ENCODE data around the gene HPDL. TPM values are rescaled to one million over a fixed set of nuclear protein-coding genes. Genes with fewer than 3 reads are reported as not detected.

HPDL gene
- total and polyA plus RNA-seq, 2 experiments from 2014 or later, result 3.9 to 5.1 TPM

- no peaks in the 10 kb centered on the region for H3K36me3 ChIP-seq (replicated peaks; ENCODE audit: insufficient read depth, low read depth)
- 22% methylated on average over 4 of the region's 4 CpGs for WGBS (ENCODE audit: low lambda C conversion rate, missing lambda C conversion rate)
- no peaks in the 10 kb centered on the region for H4K20me1 ChIP-seq (ENCODE audit: insufficient read depth, poor library complexity, severe bottlenecking)
- H3K4me3 ChIP-seq, result no peak overlapping the region
- H3K4me1 ChIP-seq (ENCODE audit: insufficient read depth), result peaks cover 13% of the 10 kb centered on the region
- H3K9me3 ChIP-seq (ENCODE audit: low read depth), result no peaks in the 10 kb centered on the region
- H3K27me3 ChIP-seq, result no peaks in the 10 kb centered on the region
- TF ChIP-seq CTCF (IDR thresholded peaks at IDR 0.05; ENCODE audit: poor library complexity), result peak; percentile 83
- no peak for TF ChIP-seq EZH2phosphoT487 (IDR thresholded peaks at IDR 0.05; ENCODE audit: low read depth, severe bottlenecking, unreplicated experiment)
- DNase-seq (ENCODE audit: low spot score), result peak; percentile 82
- no peak overlapping the region for H3K4me2 ChIP-seq
- H3K9me2 ChIP-seq (replicated peaks; ENCODE audit: insufficient read depth), result no peaks in the 10 kb centered on the region
- H3K79me2 ChIP-seq, result no peaks in the 10 kb centered on the region
- no peak overlapping the region for H3K27ac ChIP-seq
- H2AFZ ChIP-seq, result no peak overlapping the region
Observed at GRCh38 chr1:45299981-45300668, 26.6 kb upstream of the HPDL start.

GRCh38 chr1:45300669-45300997 is 26.1 kb upstream of the HPDL start:
- no peaks in the 10 kb centered on the region for H3K27me3 ChIP-seq
- H3K4me1 ChIP-seq (ENCODE audit: insufficient read depth), result peaks cover 13% of the 10 kb centered on the region
- WGBS (ENCODE audit: low lambda C conversion rate, missing lambda C conversion rate), result 84% methylated on average over 2 of the region's 2 CpGs
- no peaks in the 10 kb centered on the region for H3K36me3 ChIP-seq (replicated peaks; ENCODE audit: insufficient read depth, low read depth)
- TF ChIP-seq EZH2phosphoT487 (IDR thresholded peaks at IDR 0.05; ENCODE audit: low read depth, severe bottlenecking, unreplicated experiment) (no peak), EZH2 (IDR thresholded peaks at IDR 0.05; ENCODE audit: borderline replicate concordance) (no peak), CTCF (IDR thresholded peaks at IDR 0.05; ENCODE audit: poor library complexity) (no peak)
- no peak overlapping the region for H2AFZ ChIP-seq
- H3K79me2 ChIP-seq, result no peaks in the 10 kb centered on the region
- DNase-seq (ENCODE audit: low spot score), result no peak
- H3K27ac ChIP-seq, result no peak overlapping the region
- no peaks in the 10 kb centered on the region for H3K9me2 ChIP-seq (replicated peaks; ENCODE audit: insufficient read depth)
- H3K4me3 ChIP-seq, result no peak overlapping the region
- H3K4me2 ChIP-seq, result no peak overlapping the region
- no peaks in the 10 kb centered on the region for H4K20me1 ChIP-seq (ENCODE audit: insufficient read depth, poor library complexity, severe bottlenecking)
- no peaks in the 10 kb centered on the region for H3K9me3 ChIP-seq (ENCODE audit: low read depth)

- peak overlapping the region; percentile 57 for H3K4me3 ChIP-seq
- 93% methylated on average over 15 of the region's 16 CpGs for WGBS (ENCODE audit: low lambda C conversion rate, missing lambda C conversion rate)
- H2AFZ ChIP-seq, result peak overlapping the region; percentile 97
- H3K27me3 ChIP-seq, result no peaks in the 10 kb centered on the region
- H3K9me2 ChIP-seq (replicated peaks; ENCODE audit: insufficient read depth), result no peaks in the 10 kb centered on the region
- no peaks in the 10 kb centered on the region for H3K79me2 ChIP-seq
- peak overlapping the region; percentile 89 for H3K4me2 ChIP-seq
- TF ChIP-seq EZH2phosphoT487 (IDR thresholded peaks at IDR 0.05; ENCODE audit: low read depth, severe bottlenecking, unreplicated experiment) (no peak), EZH2 (IDR thresholded peaks at IDR 0.05; ENCODE audit: borderline replicate concordance) (no peak), CTCF (IDR thresholded peaks at IDR 0.05; ENCODE audit: poor library complexity) (no peak)
- no peaks in the 10 kb centered on the region for H4K20me1 ChIP-seq (ENCODE audit: insufficient read depth, poor library complexity, severe bottlenecking)
- peaks cover 13% of the 10 kb centered on the region for H3K4me1 ChIP-seq (ENCODE audit: insufficient read depth)
- H3K9me3 ChIP-seq (ENCODE audit: low read depth), result no peaks in the 10 kb centered on the region
- H3K27ac ChIP-seq, result peak overlapping the region; percentile 93
- no peak for DNase-seq (ENCODE audit: low spot score)
- H3K36me3 ChIP-seq (replicated peaks; ENCODE audit: insufficient read depth, low read depth), result no peaks in the 10 kb centered on the region
Observed at GRCh38 chr1:45302505-45303150, 24.1 kb upstream of the HPDL start.

All from hepatocyte (in vitro differentiated cells).